T47D (cell line): Measurements from ENCODE around the gene CFC1.
"Not testable (repeated sequence)": the region's sequence is repeated elsewhere in the genome, so short reads cannot be mapped to it uniquely, and the experiment has no call there.

Experiments used
- DNase-seq, 2 experiments: peaks; one replicate each; pipeline versions ENCODE4 v3.0.0 to v3.0.0-alpha.2; 2011 to 2012; ENCODE audit warnings: low read depth in 1 of 2, low spot score in 1 of 2
- in situ Hi-C: cut with HindIII; loops from 2 replicates; pipeline ENCODE4 v1.10.0; 2016; ENCODE audit warnings: low sequenced_read_pairs, low pct_unique_long_range_greater_than_20kb

The CFC1 gene

GRCh38 chr2:130590170-130590841, 9.1 kb downstream of the CFC1 start:
- in situ Hi-C loops = not testable (repeated sequence)

DNA sequence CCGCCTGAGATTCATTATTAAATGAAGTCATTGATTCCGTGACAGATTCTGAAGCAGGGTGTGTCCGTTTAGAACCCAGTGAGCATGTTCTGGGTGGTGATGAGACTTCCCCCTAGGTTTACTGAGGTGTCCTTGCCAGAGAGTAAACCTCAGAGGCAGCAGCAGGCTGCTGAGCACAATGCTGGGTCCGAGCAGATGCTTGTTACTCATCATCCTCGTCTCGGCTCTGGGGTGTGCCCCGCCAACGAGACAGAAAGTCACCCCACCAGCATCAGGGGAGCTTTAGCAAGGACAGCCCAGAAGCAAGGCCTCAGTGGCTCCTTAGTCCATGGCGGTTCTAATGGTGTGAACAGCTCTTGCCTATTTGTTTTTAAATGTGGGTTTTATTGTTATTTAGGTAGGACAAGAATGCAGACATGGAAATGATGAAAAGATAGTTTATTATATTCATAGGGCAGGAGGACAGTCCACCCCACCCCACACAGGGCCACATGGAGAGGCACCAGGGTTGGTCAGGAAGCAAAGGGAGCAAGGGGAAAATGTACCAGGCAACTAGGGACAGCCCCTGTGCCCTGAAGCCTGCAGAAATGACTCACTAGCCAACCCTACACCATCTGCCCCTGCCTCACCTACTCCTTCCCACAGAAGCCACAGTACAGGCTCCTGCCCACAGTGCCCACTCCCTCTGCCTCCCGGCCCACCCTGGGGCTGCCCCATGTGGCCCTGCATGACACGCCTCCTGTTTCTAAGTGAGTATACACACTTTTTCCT, 10.5 kb downstream of the CFC1 start:
- DNase-seq, in situ Hi-C loops: not testable (repeated sequence)

More at GRCh38 chr2:130590170-130590841, 9.1 kb downstream of the CFC1 start:
- DNase-seq = not testable (repeated sequence)

- DNase-seq, in situ Hi-C loops: not testable (repeated sequence)
Observed at GRCh38 chr2:130584726-130585125, 14.6 kb downstream of the CFC1 start.

GRCh38 chr2:130583582-130583981, 15.8 kb downstream of the CFC1 start:
- in situ Hi-C loops = not testable (repeated sequence)

GRCh38 chr2:130582970-130583369, 16.4 kb downstream of the CFC1 start:
- DNase-seq, in situ Hi-C loops: not testable (repeated sequence)

More at GRCh38 chr2:130583582-130583981, 15.8 kb downstream of the CFC1 start:
- not testable (repeated sequence) for DNase-seq

GRCh38 chr2:130581491-130581890, 17.9 kb downstream of the CFC1 start:
- in situ Hi-C loops = not testable (repeated sequence)

GRCh38 chr2:130579121-130579520, 20.3 kb downstream of the CFC1 start:
- DNase-seq, in situ Hi-C loops: not testable (repeated sequence)

More at GRCh38 chr2:130581491-130581890, 17.9 kb downstream of the CFC1 start:
- DNase-seq = not testable (repeated sequence)

GRCh38 chr2:130577559-130577958, 21.8 kb downstream of the CFC1 start:
- DNase-seq, in situ Hi-C loops: not testable (repeated sequence)

- in situ Hi-C loops, DNase-seq: not testable (repeated sequence)
Observed at GRCh38 chr2:130576209-130576784, 23.1 kb downstream of the CFC1 start.

DNA sequence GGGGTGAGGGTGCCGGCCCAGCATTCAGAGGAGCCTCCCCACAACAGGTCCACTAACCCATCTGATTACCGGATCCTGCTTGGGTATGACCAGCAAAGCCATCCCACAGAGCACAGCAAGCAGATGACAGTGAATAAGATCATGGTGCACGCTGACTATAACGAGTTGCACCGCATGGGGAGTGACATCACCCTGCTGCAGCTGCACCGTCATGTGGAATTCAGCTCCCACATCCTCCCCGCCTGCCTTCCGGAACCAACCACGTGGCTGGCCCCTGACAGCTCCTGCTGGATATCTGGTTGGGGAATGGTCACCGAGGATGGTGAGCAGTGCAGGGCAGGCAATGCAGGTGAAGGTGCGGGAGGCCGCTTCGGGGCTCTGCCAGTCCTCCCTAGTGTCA, 25.1 kb downstream of the CFC1 start:
- in situ Hi-C loops, DNase-seq: not testable (repeated sequence)

GRCh38 chr2:130571929-130572328, 27.4 kb downstream of the CFC1 start:
- DNase-seq, in situ Hi-C loops: not testable (repeated sequence)

- in situ Hi-C loops, DNase-seq: not testable (repeated sequence)
Observed at GRCh38 chr2:130566165-130566564, 33.2 kb downstream of the CFC1 start.

GRCh38 chr2:130556441-130556840, 42.9 kb downstream of the CFC1 start:
- in situ Hi-C loops, DNase-seq: not testable (repeated sequence)

DNA sequence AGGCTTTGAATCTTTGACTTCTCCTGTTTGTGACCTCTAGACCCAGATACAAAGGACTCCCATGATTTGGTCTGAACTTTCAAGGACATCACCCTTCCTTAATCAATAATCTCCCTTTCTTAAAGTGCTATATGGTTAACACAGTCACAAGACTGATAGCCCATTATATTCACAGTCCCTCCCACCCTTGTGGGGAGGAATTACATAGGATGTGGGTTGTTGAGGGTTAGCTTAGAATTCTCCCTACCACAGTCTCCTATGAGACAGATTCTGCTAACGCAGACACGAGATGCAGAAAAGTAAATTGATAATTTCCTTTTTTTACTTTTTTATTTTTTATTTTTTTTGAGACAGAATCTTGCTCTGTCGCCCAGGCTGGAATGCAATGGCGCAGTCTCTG, 45.2 kb downstream of the CFC1 start:
- DNase-seq, in situ Hi-C loops: not testable (repeated sequence)

DNA sequence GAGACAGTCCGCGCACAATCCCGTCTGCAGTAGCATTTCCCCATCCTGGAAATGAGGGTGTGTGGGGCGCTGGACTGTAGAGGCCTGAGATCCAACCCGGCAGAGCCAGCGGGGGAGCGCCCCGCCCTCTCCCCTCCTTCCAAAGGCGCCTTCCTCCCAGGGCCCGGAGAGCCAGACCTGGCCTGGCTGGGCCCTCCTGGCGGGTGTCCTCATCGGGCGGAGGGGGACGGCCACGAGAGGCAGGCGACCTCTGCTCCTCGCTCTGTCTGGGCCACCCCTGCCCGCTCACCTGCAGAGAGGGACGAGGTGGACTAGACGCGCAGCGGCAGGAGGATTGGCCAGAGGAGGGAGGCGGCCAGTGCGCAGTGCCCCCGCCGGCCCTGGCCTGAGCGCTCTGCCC, 49.9 kb downstream of the CFC1 start:
- in situ Hi-C loops, DNase-seq: not testable (repeated sequence)

GRCh38 chr2:130548418-130548817, 51.0 kb downstream of the CFC1 start:
- in situ Hi-C loops, DNase-seq: not testable (repeated sequence)

GRCh38 chr2:130544978-130545377, 54.4 kb downstream of the CFC1 start:
- DNase-seq, in situ Hi-C loops: not testable (repeated sequence)

DNA sequence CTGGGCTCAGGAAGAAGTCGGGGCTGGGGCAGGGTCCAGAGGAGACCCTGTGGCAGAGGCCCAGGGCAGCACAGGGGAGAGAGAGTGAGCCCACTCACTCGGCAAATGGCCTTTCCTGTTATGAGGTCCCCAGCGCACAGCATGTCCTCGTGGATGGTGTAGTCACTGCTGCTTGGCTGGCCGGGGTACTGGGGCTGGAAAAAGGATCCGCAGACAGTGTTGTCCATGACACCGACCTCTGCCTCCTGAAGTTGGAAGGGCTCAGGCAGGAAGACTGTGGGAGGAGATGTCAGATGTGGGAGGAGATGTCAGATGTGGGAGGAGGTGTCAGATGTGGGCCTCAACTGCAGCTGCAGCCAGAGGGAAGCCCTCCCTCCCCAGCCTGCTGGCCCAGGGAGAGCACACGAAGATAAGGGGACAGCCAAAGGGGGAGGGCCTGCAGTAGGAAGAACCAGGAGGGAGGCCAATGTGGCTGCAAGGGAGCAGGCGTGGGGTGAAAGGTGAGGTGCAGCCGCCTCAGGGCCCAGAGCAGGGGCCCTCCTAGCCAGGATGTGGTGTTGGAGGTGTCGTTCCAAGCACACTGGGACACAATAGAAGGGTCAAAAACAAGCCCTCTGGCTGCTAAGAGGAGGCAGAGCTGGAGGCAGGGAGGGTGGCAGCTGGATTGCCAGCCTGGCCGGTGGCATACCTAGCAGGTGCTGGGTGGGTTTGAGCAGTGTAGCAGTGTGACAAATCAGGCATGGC, 55.4 kb downstream of the CFC1 start:
- in situ Hi-C loops, DNase-seq: not testable (repeated sequence)
